Endothelial cell of umbilical vein (primary cell): Measurements from ENCODE around the gene RIPOR1.

Experiments used
- POLR2A ChIP-seq: IDR thresholded peaks from 2 replicates; pipeline ENCODE4 v1.6.1; 2012; ENCODE audit warnings: low read depth, mild to moderate bottlenecking, control low read depth, low read length
- POLR2AphosphoS5 ChIP-seq: IDR thresholded peaks from 2 replicates; pipeline ENCODE4 v1.6.1; 2012; ENCODE audit warnings: low read depth, mild to moderate bottlenecking, control low read depth, low read length, moderate library complexity; ENCODE audit not compliant: insufficient read depth
- TF ChIP-seq, protein P1 (sequence below), 2 donors: IDR thresholded peaks; 1 replicate in 1 of 2; 2 replicates in 1 of 2; pipeline ENCODE4 v1.5.1; 2011; ENCODE audit warnings: low read length in 2 of 2, mild to moderate bottlenecking in 2 of 2, moderate library complexity in 2 of 2, control low read depth in 1 of 2, inconsistent platforms in 1 of 2, low read depth in 1 of 2; ENCODE audit not compliant: insufficient read depth in 1 of 2; ENCODE audit errors: extremely low read depth in 1 of 2

DNA sequence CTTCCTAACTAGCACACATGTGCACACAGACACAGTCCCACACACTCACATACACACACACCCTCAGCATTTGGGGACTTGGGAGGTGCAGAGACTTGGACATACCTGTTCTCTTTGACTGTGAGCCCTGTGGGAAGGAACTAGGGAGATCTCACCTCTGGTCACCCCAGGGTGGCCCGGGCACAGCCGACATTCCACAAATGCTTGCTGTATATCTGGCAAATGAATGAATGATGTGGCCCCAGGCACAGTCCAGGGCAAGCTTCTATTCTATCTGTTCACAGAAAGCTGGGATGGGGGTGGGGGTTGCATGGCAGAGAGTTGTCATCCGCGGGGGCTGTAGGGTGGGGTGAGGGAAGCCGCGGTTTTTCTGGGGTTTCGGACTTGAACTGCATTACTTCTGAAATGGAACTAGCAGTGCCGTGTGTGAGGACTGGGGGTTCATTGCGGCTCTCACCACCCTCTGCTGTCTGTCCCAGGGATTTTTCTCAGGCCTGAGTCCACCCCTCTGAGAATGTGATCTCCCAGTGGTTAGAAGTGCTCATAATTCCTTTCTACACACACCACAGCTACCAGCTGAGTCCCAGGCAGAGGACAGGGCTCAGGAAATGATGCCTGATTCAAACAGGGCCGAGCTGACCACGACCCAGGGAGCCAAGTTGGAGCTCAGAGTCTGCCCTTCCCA lies 3.3 kb upstream of the RIPOR1 start:
- TF ChIP-seq, protein P1, sequence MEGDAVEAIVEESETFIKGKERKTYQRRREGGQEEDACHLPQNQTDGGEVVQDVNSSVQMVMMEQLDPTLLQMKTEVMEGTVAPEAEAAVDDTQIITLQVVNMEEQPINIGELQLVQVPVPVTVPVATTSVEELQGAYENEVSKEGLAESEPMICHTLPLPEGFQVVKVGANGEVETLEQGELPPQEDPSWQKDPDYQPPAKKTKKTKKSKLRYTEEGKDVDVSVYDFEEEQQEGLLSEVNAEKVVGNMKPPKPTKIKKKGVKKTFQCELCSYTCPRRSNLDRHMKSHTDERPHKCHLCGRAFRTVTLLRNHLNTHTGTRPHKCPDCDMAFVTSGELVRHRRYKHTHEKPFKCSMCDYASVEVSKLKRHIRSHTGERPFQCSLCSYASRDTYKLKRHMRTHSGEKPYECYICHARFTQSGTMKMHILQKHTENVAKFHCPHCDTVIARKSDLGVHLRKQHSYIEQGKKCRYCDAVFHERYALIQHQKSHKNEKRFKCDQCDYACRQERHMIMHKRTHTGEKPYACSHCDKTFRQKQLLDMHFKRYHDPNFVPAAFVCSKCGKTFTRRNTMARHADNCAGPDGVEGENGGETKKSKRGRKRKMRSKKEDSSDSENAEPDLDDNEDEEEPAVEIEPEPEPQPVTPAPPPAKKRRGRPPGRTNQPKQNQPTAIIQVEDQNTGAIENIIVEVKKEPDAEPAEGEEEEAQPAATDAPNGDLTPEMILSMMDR (IDR thresholded peaks at IDR 0.05; ENCODE audit: extremely low read depth in 1 of 2, insufficient read depth in 1 of 2, low read depth in 1 of 2, low read length in 2 of 2) = no peak
- TF ChIP-seq POLR2AphosphoS5 = no peak
- no peak for TF ChIP-seq POLR2A
